Measurements from ENCODE around the gene ENOX2.

- TF ChIP-seq POLR2AphosphoS5 (IDR thresholded peaks at IDR 0.05; ENCODE audit: low read depth, low read length) (no peak), POLR2A (IDR thresholded peaks at IDR 0.05; ENCODE audit: low read depth, low read length) (no peak)
These were observed 253.3 kb downstream of the ENOX2 start for GRCh38 chrX:130649738-130650137.
